Medulla oblongata (tissue), 1 donor: ENCODE measurements around the gene CACNA1B.
A peak's percentile ranks its signal among the peaks of the same experiment; 100 is the strongest.
"Not testable (repeated sequence)": the region's sequence is repeated elsewhere in the genome, so short reads cannot be mapped to it uniquely, and the experiment has no call there.

ENCODE experiments used
- DNase-seq: peaks from one replicate; pipeline ENCODE4 v3.0.0-alpha.2; 2015; ENCODE audit errors: extremely low spot score

Gene CACNA1B

DNA sequence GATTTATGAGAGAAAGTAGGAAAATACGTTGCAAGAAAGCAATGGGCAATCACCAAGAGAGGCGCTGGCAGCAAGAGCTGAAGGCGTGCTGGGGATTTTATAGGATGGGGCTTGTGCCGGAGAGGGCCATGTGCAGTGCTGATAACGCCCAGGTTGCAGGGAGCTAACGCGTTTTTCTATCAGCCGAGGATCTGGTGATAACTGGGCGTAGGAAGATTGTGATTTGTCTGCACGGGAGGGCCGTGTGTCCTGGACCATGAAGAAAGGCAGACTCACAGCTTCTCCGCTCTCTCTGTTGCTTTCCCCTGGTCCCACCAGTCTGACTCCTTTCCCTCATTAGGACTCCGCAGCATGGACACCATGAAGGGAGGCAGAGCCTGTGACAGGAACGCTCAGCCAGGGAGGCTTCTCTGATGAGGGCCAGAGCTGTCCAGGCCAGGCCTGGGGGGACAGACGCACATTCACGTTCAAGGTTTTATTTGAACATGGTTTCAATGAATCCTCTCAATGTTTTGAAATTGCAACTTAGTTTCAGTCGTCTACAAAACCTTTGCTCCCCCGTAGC lies 11.9 kb upstream of the CACNA1B start:
- no peak for DNase-seq

DNA sequence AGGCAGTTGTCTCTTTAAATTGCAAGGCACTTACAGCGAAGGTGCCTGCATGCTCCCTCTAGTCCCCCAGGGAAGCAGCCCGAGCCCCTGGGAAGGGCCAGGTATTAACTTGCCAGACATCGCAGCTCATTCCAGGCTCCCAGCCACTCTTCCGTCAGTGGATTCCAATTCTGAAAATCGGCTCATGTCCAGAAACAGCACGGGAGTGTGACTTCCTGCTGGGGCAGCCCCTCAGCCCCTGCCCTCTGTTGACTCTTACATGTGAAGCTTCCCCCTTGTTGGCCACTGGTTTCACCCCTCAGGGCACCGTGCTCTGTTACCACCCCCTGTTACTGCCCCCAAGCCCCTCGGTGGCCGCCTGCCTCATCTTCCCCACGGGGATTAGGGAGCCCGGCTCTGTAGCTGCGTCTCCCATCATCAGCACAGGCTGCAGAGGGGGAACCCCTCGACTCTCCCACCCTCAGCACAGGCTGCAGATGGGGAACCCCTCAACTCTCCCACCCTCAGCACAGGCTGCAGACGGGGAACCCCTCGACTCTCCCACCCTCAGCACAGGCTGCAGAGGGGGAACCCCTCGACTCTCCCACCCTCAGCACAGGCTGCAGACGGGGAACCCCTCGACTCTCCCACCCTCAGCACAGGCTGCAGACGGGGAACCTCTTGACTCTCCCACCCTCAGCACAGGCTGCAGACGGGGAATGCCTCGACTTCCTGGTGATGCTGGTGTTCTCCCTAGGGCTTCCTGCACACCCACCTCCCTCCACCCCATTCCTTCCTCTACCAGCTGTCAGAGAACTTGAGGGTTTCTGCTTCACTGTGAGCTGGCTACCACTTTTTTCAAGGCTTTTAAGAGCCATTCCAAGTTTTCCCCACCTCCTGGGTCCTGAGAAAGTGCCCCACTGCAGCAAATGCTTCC lies 11.1 kb upstream of the CACNA1B start:
- no peak for DNase-seq

DNA sequence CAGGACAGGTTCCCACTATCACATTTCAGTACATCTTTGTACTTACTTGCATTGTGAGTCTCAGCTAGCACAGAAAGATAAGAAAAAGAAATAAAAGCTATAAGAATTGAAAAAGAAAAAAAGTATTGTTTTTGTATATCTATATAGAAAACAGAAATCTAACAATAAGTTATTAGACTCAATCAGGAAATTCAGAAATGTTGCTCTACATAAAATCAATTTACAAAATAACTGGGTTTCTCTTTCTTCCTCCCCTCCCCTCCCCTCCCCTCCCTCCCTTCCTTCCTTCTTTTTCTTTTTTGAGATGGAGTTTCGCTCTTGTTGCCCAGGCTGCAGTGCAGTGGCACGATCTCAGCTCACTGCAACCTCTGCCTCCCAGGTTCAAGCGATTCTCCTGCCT lies 7.2 kb upstream of the CACNA1B start:
- DNase-seq: no peak

GRCh38 chr9:137872296-137872695 lies 5.3 kb upstream of the CACNA1B start:
- no peak for DNase-seq

DNA sequence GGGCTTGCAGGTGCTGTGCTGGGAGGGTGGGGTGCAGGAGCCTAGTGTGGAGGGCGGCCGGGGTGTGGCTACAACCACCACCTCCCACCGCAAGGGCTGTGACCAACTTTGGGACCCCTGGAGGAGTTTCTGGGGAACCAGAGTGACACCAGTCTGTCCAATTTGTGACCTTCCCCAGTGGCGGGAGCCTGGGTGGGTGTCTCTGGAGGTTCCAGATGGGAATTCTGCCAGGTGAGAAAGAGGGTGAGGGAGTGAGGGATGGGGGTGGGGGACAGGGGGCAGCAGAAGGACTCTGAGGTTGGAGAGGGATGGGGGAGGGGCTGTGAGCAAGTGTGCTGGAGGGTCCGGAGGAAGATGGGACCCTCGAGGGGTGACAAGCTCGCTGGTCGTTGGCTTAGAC lies 4.2 kb upstream of the CACNA1B start:
- no peak for DNase-seq

DNA sequence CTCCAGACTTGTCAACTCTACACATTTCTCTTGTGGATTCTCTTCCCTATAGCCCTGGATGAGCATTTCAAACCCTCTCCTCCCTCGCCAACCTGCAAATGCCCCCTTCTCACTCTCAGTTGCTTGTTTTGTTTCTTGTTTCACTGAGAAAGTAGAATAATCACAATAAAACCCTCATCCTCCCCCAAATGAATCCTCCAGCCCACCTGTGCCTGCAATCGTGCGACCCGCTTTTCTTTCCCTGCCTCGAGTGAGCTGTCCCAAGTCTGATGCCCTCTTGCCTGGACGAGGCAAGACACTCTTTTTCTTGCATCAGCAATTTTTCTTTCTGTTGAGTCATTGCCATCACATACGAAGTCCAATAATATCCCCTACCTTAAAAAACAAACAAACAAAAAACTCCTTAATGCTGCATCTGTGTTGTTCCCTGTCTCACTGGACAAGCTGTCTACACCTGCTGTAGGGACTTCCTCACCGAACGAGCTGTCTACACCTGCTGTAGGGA lies 3.7 kb upstream of the CACNA1B start:
- DNase-seq: no peak

DNA sequence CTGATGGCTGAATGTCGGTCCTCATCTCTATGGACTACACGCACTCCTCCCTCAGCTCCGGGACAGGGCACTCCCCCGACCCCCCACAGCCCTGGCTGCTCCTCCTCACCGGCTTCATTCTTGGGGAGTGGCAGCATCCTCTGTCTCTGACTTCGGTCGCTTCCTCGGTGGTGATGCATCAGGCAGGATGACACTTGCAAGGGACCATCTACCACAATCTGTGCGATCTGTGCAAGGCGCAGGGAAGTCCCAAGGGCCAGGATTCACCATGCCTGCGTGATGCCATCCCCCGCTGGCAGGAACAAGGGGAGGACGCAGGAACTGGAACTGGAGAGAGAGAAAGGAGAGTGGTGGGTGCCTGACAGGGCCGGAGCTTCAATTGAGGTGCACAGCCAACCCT lies 2.2 kb upstream of the CACNA1B start:
- DNase-seq: no peak

DNA sequence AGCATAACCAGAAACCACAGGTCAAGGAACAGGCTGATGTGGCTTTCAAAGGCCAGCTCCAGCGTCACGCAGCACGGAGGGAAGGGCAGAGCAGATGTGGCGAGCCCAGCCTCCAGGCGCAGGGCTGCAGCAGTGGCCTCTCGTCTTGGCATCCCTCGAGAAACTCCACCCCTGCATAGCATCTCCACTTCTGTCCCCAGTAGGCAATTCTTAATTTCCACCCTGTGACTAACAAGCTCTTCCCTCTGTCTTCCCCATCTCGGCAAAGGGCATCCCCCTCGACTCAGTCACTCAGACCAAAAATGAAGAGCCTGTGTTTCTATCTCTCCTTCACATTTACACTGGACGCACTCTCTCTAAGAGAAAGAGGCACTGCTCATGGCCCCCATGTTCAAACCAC lies 1.7 kb upstream of the CACNA1B start:
- no peak for DNase-seq

DNA sequence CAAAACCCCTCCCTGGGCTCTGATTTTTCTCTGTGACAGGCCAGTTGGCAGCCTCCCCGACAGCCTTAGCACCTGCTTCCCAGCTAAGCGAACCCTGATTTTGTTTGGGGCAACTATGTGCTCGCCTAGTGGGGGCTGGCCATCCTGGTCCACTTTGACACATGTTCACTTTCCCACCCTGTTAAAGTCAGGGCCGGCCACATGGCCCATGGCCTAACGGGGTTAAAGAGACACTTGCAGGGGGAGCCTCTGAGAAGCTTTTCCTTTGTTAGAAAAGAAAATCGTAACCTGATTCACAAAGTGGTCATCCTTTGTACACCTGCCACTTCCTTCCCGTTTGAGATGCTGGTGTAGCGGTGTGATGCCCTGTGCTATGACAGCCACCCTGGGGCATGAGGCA lies 1.3 kb upstream of the CACNA1B start:
- DNase-seq: no peak

- no peak for DNase-seq
These were observed 698 bp upstream of the CACNA1B start for GRCh38 chr9:137876781-137877386.

DNA sequence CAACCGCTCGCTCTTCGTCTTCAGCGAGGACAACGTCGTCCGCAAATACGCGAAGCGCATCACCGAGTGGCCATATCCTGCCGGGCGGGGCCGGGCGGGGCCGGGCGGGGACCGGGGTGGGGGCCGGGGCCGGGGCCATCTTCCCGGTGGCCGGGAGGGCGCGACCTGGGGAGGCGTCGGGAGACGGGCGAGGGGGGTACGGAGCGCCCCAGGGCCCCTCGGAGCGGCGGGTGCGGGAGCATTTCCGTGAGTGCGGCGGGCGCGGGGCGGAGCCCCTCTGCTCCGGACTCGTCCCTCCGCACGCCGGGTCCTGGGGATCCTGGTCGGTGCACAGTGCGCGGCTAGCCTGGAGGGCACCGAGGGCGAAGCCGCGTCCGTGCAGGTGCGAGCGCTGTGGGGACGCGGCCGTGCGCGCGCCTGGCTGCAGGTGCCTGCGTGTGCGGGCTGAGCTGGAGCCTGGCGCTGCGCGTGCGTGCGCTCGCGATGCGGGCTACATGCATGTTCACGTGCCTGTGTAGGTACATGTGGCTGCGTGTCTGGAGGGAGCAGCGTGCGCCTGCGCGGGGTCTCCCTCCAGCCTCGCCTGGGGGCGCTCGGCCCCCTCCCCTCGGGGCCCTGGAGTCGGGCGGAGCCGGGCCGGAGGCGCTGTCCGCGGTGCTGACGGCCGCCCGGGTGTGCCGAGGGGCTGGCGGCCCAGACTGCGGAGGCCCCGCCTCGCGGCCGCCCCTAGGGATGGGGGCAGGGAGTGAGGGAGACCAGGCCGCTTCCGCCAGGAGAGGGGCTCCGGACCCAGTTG lies 762 bp downstream of the CACNA1B start:
- DNase-seq: peak; percentile 9

DNA sequence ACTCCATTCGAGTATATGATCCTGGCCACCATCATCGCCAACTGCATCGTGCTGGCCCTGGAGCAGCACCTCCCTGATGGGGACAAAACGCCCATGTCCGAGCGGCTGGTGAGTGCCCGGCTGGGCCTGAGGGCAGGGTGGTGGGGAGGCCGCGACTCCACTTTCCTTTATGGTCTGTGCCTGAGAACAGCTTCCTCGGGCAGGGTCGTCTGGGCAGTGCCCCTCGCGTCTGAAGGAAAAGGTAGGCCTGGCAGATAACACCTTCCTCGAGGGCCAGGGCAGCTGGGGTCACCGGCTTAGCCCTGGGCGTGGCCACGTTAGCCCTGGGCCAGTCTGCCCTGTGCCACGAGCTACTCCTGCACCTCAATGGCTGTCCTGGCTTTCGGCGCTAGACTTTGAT lies 1.5 kb downstream of the CACNA1B start:
- DNase-seq: no peak

GRCh38 chr9:137879566-137880150 lies 2.1 kb downstream of the CACNA1B start:
- DNase-seq: no peak

- DNase-seq: no peak
These were observed 2.8 kb downstream of the CACNA1B start for GRCh38 chr9:137880160-137880975.

- DNase-seq: no peak
These were observed 3.5 kb downstream of the CACNA1B start for GRCh38 chr9:137880976-137881530.

DNA sequence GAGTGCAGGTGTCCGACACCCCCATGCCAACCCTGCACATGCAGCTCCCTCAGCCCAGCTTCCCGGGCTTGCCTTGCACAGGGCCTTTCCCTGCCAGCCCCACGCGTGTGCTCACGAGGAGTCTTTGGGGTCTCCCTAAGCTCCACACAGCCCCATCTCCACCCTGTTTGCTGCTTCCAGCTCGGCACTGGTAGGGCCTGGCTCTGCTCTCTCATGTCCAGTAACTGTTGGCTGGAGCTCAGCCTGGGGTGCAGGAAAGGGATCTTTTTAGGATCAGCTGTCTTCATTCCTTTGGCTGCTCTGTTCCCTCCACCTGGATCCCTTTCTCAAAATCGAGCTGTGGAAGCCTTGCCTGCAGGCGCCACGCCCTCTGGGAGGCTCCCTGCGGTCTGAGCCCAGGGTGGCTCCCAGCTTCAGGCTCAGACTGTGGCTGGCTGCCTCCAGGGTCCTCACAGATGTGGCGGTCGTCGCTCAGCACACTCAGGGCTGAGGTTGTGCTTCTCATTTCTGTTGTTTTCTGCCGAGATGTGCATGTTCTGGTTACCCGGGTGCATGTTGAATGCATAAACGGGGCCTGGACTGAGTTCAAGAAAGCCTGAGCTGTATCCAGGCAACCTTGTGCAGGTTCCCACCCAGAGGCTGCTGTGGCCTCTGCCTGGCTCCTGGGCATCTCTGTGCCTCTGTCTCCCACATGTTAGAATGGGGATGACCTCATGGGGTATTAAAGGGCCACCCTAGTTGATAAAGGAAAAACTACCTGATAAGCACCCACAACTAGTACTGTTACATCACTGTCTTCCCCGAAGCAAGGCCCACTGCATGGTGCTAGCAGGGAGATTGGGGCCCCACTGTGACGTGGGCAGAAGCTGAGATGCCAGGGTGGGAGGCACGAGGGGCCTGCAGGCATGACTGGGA lies 4.3 kb downstream of the CACNA1B start:
- DNase-seq: no peak

DNA sequence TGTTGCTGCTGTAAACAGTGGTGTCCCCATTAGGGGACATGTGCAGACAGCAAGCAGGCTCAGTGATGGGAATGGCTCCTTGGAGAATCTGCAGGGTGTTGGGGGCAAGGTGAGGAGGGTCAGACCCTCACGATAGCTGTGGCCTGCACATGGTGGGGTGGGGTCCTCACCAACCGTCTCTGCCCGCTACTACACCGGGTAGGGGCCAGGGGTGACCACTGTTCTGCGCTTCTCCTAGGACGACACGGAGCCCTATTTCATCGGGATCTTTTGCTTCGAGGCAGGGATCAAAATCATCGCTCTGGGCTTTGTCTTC lies 4.9 kb downstream of the CACNA1B start:
- no peak for DNase-seq

GRCh38 chr9:137883977-137884376 lies 6.4 kb downstream of the CACNA1B start:
- DNase-seq: not testable (repeated sequence)

DNA sequence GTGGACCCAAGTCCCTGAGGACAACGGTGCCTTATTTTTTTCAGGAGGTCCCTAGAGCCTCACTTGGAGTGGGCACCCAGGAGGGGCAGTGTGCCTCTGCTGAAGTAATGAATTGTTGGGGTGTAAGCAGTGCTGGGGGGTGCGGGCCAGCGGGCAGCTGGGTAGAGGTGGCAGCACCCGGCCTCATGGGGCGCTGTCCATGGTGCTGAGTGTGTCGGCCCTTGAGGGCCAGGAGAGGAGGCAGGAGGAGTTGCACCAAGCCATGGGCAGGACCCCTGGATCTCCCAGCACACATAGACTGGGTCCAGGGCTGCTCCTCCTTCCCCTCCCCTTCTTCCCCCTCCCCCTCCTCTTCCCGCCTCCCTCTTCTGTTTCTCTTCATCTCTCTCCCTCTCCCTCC lies 7.0 kb downstream of the CACNA1B start:
- not testable (repeated sequence) for DNase-seq
